K562 (cell line): ENCODE data around the gene ZNF598. TPM values are rescaled to one million over a fixed set of nuclear protein-coding genes. Genes with fewer than 3 reads are reported as not detected.

Source experiments
- C11orf30 ChIP-seq: fragments of 450-650 bp; IDR thresholded peaks from 2 replicates; pipeline ENCODE4 v1.6.1; 2016; ENCODE audit warnings: low read depth, mild to moderate bottlenecking
- CEBPB ChIP-seq: fragments of 450-650 bp; IDR thresholded peaks from 2 replicates; pipeline ENCODE4 v1.6.1; 2016; ENCODE audit warnings: missing genetic modification characterization, missing compliant biosample characterization
- GABPB1 ChIP-seq: sonication (generic); formaldehyde crosslinking; IDR thresholded peaks from 2 replicates; pipeline ENCODE4 v1.8.0; 2022; ENCODE audit warnings: mild to moderate bottlenecking, missing genetic modification reagents
- HDAC1 ChIP-seq, 2 experiments: fragments of 450-650 bp; IDR thresholded peaks; 2 replicates each; pipeline ENCODE4 v1.6.1; 2016 to 2017; ENCODE audit warnings: inconsistent platforms in 1 of 2, mild to moderate bottlenecking in 1 of 2, moderate library complexity in 1 of 2
- MECOM ChIP-seq: fragments of 250-450 bp; sonication (Bioruptor Pico); IDR thresholded peaks from 2 replicates; pipeline ENCODE4 v1.8.0; 2022; ENCODE audit warnings: inconsistent platforms
- NFXL1 ChIP-seq: fragments of 450-650 bp; formaldehyde crosslinking; IDR thresholded peaks from 2 replicates; pipeline ENCODE4 v1.4.0; 2021; ENCODE audit warnings: mild to moderate bottlenecking
- SAFB ChIP-seq: fragments of 200-400 bp; formaldehyde crosslinking; IDR thresholded peaks from 2 replicates; pipeline ENCODE4 v1.6.1; 2017; ENCODE audit warnings: low read depth, low read length, borderline replicate concordance
- TAF15 ChIP-seq: fragments of 200-400 bp; formaldehyde crosslinking; IDR thresholded peaks from 2 replicates; pipeline ENCODE4 v1.6.1; 2017; ENCODE audit warnings: mild to moderate bottlenecking, low read depth, low read length, moderate library complexity
- ZNF121 ChIP-seq: sonication (generic); formaldehyde crosslinking; conservative IDR thresholded peaks from 2 replicates; pipeline ENCODE4 v1.8.0; 2022; ENCODE audit warnings: missing genetic modification reagents
- ZNF354B ChIP-seq: fragments of 250-450 bp; sonication (Bioruptor Pico); IDR thresholded peaks from 2 replicates; pipeline ENCODE4 v1.4.0; 2020
- ZZZ3 ChIP-seq: fragments of 450-650 bp; IDR thresholded peaks from 2 replicates; pipeline ENCODE4 v1.6.1; 2016; ENCODE audit warnings: antibody characterized with exemption, mild to moderate bottlenecking, moderate library complexity
- polyA plus RNA-seq, 8 experiments: library from polyadenylated mRNA; depleted of rRNA in 4 of 8; stranded (reverse) in 5 of 8; unstranded in 3 of 8; fragments of >200 nt; fragmentation: Nextera tagmentation in 2 of 8; fragmentation: Illumina TruSeq in 1 of 8; extraction: Ambion mirVana in 2 of 8; extraction: Trizol in 1 of 8; gene quantifications; 2 replicates each; pipeline versions ENCODE4 v1.2.1 to v1.2.3, GENCODE V29; 2011 to 2014; ENCODE audit warnings: inconsistent platforms in 1 of 8, missing spikeins in 1 of 8
- total RNA-seq, 7 experiments: library from RNA; depleted of rRNA in 6 of 7; stranded (reverse); fragments of >200 nt in 6 of 7; fragmentation: Illumina TruSeq in 2 of 7; extraction: Trizol in 2 of 7; gene quantifications; 2 replicates each; pipeline versions ENCODE4 v1.2.1 to v1.2.3, GENCODE V29; 2011 to 2021; ENCODE audit warnings: low replicate concordance in 1 of 7
- TF ChIP-seq, protein P1 (sequence below), 2 experiments: fragments of 450-650 bp; conservative IDR thresholded peaks; 2 replicates each; pipeline ENCODE4 v1.6.1; 2017; ENCODE audit warnings: mild to moderate bottlenecking in 2 of 2, moderate library complexity in 2 of 2
- TF ChIP-seq, protein P2 (sequence below): sonication (generic); formaldehyde crosslinking; IDR thresholded peaks from 2 replicates; pipeline ENCODE4 v1.8.1; 2023; ENCODE audit warnings: mild to moderate bottlenecking, missing genetic modification reagents, moderate library complexity
- TF ChIP-seq, protein P3 (sequence below): fragments of 450-650 bp; IDR thresholded peaks from 2 replicates; pipeline ENCODE4 v1.6.1; 2016; ENCODE audit warnings: low read depth
- TF ChIP-seq, protein P4 (sequence below): fragments of 450-650 bp; formaldehyde crosslinking; IDR thresholded peaks from 2 replicates; pipeline ENCODE4 v1.4.0; 2020; ENCODE audit warnings: mild to moderate bottlenecking, moderate library complexity

Gene ZNF598
- total and polyA plus RNA-seq, 9 of the 15 experiments (the other 6 are each of a cell fraction or from before 2014, with no cell fraction given) = 0.11 to 115 (median 29.6) TPM

DNA sequence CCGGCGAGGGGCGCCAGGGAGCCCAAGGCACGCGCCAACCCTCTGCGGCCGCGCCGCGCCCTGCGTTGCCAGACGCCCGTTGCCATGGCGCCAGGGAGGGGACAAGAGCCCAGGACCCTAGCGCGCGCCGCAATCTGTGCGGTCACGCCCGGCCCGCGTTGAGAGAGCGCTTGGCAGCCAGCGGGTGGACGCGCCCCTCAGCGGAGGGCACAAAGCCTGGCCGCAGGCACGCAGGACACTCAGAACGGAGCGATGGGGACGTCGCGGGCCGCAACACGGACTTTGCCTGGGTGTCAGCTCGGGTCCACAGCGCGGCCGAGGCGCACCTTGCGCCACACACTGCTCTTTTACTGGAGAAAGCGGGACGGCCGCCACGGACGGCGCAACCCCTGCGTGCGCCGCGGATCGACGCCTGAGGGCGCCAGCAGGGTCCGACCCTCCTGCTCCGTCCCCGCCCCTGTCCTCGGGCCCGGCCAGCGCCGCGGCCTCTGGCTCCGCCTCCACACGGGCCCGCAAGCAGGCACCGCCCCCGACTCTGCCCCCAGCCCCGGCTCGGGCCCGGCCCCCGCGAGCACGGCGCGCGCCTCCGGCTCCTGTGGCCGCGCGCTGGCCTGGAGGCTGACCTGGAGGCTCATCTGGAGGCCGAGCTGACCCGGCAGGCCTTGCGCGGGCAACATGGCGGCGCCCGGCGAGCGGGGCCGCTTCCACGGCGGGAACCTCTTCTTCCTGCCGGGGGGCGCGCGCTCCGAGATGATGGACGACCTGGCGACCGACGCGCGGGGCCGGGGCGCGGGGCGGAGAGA is 25.9 kb downstream of the ZNF598 start, which contains the start of gene GFER (continued):
- TF ChIP-seq, protein P1, sequence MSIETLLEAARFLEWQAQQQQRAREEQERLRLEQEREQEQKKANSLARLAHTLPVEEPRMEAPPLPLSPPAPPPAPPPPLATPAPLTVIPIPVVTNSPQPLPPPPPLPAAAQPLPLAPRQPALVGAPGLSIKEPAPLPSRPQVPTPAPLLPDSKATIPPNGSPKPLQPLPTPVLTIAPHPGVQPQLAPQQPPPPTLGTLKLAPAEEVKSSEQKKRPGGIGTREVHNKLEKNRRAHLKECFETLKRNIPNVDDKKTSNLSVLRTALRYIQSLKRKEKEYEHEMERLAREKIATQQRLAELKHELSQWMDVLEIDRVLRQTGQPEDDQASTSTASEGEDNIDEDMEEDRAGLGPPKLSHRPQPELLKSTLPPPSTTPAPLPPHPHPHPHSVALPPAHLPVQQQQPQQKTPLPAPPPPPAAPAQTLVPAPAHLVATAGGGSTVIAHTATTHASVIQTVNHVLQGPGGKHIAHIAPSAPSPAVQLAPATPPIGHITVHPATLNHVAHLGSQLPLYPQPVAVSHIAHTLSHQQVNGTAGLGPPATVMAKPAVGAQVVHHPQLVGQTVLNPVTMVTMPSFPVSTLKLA (conservative IDR thresholded peaks at IDR 0.05) = peak in 1 of 2 experiments; percentile 59; a peak in 2 of 4 replicates
- TF ChIP-seq, protein P2, sequence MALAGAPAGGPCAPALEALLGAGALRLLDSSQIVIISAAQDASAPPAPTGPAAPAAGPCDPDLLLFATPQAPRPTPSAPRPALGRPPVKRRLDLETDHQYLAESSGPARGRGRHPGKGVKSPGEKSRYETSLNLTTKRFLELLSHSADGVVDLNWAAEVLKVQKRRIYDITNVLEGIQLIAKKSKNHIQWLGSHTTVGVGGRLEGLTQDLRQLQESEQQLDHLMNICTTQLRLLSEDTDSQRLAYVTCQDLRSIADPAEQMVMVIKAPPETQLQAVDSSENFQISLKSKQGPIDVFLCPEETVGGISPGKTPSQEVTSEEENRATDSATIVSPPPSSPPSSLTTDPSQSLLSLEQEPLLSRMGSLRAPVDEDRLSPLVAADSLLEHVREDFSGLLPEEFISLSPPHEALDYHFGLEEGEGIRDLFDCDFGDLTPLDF (CRISPR knock-in tag) = peak; percentile 35; the same call in 1 of the 2 replicates
- peak; percentile 70 for TF ChIP-seq SAFB
- TF ChIP-seq, protein P3, sequence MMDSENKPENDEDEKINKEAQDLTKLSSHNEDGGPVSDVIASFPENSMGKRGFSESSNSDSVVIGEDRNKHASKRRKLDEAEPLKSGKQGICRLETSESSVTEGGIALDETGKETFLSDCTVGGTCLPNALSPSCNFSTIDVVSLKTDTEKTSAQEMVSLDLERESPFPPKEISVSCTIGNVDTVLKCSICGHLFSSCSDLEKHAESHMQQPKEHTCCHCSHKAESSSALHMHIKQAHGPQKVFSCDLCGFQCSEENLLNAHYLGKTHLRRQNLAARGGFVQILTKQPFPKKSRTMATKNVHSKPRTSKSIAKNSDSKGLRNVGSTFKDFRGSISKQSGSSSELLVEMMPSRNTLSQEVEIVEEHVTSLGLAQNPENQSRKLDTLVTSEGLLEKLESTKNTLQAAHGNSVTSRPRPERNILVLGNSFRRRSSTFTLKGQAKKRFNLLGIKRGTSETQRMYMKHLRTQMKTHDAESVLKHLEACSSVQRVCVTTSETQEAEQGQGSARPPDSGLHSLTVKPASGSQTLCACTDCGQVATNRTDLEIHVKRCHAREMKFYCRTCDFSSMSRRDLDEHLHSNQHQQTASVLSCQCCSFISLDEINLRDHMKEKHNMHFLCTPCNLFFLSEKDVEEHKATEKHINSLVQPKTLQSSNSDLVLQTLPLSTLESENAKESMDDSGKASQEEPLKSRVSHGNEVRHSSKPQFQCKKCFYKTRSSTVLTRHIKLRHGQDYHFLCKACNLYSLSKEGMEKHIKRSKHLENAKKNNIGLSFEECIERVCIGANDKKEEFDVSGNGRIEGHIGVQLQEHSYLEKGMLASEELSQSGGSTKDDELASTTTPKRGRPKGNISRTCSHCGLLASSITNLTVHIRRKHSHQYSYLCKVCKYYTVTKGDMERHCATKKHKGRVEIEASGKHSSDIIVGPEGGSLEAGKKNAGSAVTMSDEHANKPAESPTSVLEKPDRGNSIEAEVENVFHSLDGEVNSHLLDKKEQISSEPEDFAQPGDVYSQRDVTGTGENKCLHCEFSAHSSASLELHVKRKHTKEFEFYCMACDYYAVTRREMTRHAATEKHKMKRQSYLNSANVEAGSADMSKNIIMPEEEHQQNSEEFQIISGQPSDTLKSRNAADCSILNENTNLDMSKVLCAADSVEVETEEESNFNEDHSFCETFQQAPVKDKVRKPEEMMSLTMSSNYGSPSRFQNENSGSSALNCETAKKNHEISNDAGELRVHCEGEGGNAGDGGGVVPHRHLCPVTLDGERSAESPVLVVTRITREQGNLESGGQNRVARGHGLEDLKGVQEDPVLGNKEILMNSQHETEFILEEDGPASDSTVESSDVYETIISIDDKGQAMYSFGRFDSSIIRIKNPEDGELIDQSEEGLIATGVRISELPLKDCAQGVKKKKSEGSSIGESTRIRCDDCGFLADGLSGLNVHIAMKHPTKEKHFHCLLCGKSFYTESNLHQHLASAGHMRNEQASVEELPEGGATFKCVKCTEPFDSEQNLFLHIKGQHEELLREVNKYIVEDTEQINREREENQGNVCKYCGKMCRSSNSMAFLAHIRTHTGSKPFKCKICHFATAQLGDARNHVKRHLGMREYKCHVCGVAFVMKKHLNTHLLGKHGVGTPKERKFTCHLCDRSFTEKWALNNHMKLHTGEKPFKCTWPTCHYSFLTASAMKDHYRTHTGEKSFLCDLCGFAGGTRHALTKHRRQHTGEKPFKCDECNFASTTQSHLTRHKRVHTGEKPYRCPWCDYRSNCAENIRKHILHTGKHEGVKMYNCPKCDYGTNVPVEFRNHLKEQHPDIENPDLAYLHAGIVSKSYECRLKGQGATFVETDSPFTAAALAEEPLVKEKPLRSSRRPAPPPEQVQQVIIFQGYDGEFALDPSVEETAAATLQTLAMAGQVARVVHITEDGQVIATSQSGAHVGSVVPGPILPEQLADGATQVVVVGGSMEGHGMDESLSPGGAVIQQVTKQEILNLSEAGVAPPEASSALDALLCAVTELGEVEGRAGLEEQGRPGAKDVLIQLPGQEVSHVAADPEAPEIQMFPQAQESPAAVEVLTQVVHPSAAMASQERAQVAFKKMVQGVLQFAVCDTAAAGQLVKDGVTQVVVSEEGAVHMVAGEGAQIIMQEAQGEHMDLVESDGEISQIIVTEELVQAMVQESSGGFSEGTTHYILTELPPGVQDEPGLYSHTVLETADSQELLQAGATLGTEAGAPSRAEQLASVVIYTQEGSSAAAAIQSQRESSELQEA = no peak
- TF ChIP-seq ZNF354B = no peak
- no peak for TF ChIP-seq TAF15
- TF ChIP-seq GABPB1 (CRISPR knock-in tag) = peak; percentile 81
- peak; percentile 72 for TF ChIP-seq CEBPB (tag)
- TF ChIP-seq HDAC1 (IDR thresholded peaks at IDR 0.05) = peak in 1 of 2 experiments; percentile 82; a peak in 2 of 4 replicates
- TF ChIP-seq, protein P4, sequence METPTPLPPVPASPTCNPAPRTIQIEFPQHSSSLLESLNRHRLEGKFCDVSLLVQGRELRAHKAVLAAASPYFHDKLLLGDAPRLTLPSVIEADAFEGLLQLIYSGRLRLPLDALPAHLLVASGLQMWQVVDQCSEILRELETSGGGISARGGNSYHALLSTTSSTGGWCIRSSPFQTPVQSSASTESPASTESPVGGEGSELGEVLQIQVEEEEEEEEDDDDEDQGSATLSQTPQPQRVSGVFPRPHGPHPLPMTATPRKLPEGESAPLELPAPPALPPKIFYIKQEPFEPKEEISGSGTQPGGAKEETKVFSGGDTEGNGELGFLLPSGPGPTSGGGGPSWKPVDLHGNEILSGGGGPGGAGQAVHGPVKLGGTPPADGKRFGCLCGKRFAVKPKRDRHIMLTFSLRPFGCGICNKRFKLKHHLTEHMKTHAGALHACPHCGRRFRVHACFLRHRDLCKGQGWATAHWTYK = peak; percentile 68; the same call in 1 of the 2 replicates
- no peak for TF ChIP-seq ZZZ3
- peak; percentile 61; the same call in 1 of the 2 replicates for TF ChIP-seq C11orf30
- no peak for TF ChIP-seq ZNF121
- no peak for TF ChIP-seq MECOM
- no peak for TF ChIP-seq NFXL1 (CRISPR knock-in tag)
